Smooth muscle cell (in vitro differentiated cells): ENCODE data around the gene ORC3. TPM values are rescaled to one million over a fixed set of nuclear protein-coding genes. Genes with fewer than 3 reads are reported as not detected.

Experiments used
- DNase-seq: peaks from one replicate; lab custom pipeline; 2025; ENCODE audit not compliant: unreplicated experiment; lab: John Stamatoyannopoulos, UW
- H2AFZ ChIP-seq: fragments of 200-600 bp; sonication (generic); 2 replicates; pipeline ENCODE4 v1.6.0; 2016; ENCODE audit warnings: antibody characterized with exemption, low read depth, mild to moderate bottlenecking
- H3F3A ChIP-seq: fragments of 200-600 bp; sonication (generic); 2 replicates; pipeline ENCODE4 v1.6.0; 2017; ENCODE audit warnings: antibody characterized with exemption, low read depth
- H3K27ac ChIP-seq: fragments of 200-600 bp; sonication (generic); 2 replicates; pipeline ENCODE4 v1.5.1; 2016; ENCODE audit warnings: low read depth, mild to moderate bottlenecking
- H3K27me3 ChIP-seq: fragments of 200-600 bp; sonication (generic); 2 replicates; pipeline ENCODE4 v1.6.1; 2016; ENCODE audit warnings: low read depth, mild to moderate bottlenecking
- H3K36me3 ChIP-seq: fragments of 200-600 bp; sonication (generic); 2 replicates; pipeline ENCODE4 v1.5.1; 2016; ENCODE audit warnings: low read depth
- H3K4me1 ChIP-seq: fragments of 200-600 bp; sonication (generic); 2 replicates; pipeline ENCODE4 v1.5.1; 2016; ENCODE audit warnings: low read depth
- H3K4me2 ChIP-seq: fragments of 200-600 bp; sonication (generic); 2 replicates; pipeline ENCODE4 v1.6.0; 2016; ENCODE audit warnings: mild to moderate bottlenecking
- H3K4me3 ChIP-seq: fragments of 200-600 bp; sonication (generic); 2 replicates; pipeline ENCODE4 v1.5.1; 2016; ENCODE audit warnings: mild to moderate bottlenecking
- H3K79me2 ChIP-seq: fragments of 200-600 bp; sonication (generic); 2 replicates; pipeline ENCODE4 v1.6.0; 2016; ENCODE audit warnings: low read depth, mild to moderate bottlenecking
- H3K9ac ChIP-seq: fragments of 200-600 bp; sonication (generic); 2 replicates; pipeline ENCODE4 v1.6.0; 2016; ENCODE audit warnings: low read depth
- H3K9me3 ChIP-seq: fragments of 200-600 bp; sonication (generic); replicated peaks from 2 replicates; pipeline ENCODE4 v1.5.1; 2016; ENCODE audit warnings: low read depth
- H4K20me1 ChIP-seq: fragments of 200-600 bp; sonication (generic); 2 replicates; pipeline ENCODE4 v1.6.0; 2016; ENCODE audit warnings: low read depth
- WGBS: methylation state at CpG from one replicate; pipeline ENCODE4 v1.1.7; 2016; ENCODE audit warnings: low lambda C conversion rate; 5-methylcytosine and 5-hydroxymethylcytosine counted together
- polyA plus RNA-seq: library from polyadenylated mRNA; unstranded; fragments of >200 nt; fragmentation: Nextera tagmentation; extraction: Ambion mirVana; gene quantifications from 2 replicates; pipeline ENCODE4 v1.2.1, GENCODE V29; 2016
- total RNA-seq: library from RNA; depleted of rRNA; stranded (reverse); fragments of >200 nt; gene quantifications from 2 replicates; pipeline ENCODE4 v1.2.3, GENCODE V29; 2014
- TF ChIP-seq, protein P1 (sequence below): fragments of 200-600 bp; sonication (generic); IDR thresholded peaks from 2 replicates; pipeline ENCODE4 v1.5.1; 2017; ENCODE audit warnings: borderline replicate concordance, mild to moderate bottlenecking, antibody characterized with exemption; ENCODE audit not compliant: insufficient read depth, poor library complexity, severe bottlenecking

Gene ORC3
- total and polyA plus RNA-seq, 2 experiments from 2014 or later, result 23.4 to 37.1 TPM

DNA sequence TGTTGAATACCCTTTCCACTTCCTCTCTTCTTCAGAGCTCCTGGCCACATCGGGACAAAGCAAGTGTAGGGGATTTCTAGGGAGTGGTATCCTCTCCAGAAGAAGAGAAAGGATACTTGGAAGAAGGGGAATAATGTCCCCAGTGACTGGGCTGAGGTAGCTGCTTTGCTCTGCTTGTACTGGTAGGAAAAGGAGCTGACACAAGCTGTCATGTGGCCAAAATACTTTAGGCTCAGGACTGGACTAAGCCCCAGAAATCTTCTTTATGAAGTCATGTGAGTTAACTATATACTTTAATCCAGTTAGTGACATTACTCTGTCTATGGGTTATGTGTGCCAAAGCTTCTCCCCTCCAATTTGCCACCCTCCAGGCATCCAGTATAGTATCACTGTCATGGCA, 71.6 kb downstream of the ORC3 start:
- no peak overlapping the region for H3K4me3 ChIP-seq
- H3K36me3 ChIP-seq, result no peaks in the 10 kb centered on the region
- H3K9ac ChIP-seq, result no peak overlapping the region
- DNase-seq, result no peak
- WGBS, result 96% methylated on average over 1 of the region's 1 CpG
- no peak overlapping the region for H2AFZ ChIP-seq
- TF ChIP-seq, protein P1, sequence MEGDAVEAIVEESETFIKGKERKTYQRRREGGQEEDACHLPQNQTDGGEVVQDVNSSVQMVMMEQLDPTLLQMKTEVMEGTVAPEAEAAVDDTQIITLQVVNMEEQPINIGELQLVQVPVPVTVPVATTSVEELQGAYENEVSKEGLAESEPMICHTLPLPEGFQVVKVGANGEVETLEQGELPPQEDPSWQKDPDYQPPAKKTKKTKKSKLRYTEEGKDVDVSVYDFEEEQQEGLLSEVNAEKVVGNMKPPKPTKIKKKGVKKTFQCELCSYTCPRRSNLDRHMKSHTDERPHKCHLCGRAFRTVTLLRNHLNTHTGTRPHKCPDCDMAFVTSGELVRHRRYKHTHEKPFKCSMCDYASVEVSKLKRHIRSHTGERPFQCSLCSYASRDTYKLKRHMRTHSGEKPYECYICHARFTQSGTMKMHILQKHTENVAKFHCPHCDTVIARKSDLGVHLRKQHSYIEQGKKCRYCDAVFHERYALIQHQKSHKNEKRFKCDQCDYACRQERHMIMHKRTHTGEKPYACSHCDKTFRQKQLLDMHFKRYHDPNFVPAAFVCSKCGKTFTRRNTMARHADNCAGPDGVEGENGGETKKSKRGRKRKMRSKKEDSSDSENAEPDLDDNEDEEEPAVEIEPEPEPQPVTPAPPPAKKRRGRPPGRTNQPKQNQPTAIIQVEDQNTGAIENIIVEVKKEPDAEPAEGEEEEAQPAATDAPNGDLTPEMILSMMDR, result no peak
- H3K27ac ChIP-seq, result no peak overlapping the region
- no peaks in the 10 kb centered on the region for H3K9me3 ChIP-seq
- no peak overlapping the region for H3K4me2 ChIP-seq
- no peaks in the 10 kb centered on the region for H3K4me1 ChIP-seq
- no peaks in the 10 kb centered on the region for H3K27me3 ChIP-seq
- H4K20me1 ChIP-seq, result no peaks in the 10 kb centered on the region
- H3K79me2 ChIP-seq, result no peaks in the 10 kb centered on the region
- H3F3A ChIP-seq, result no peaks in the 10 kb centered on the region

DNA sequence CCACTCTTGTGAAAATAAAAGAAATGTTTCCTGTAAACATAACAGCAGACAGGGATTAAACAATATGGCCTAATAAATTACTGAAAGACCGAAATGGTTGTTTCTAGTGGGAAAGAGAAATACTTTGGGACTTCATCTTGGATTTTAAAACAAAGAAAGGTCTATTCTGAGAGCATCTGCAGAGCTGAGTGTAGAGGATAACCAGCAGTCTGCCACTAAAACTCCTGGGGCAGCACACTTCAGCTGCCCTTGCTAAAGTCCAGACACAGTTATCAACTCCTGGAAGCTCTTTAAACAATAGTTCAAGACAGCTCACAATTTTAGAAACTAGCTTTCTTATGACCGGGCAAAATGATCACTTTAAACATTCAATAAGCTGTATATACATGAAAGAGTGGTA, 73.5 kb downstream of the ORC3 start:
- Histone ChIP-seq H3K4me1 (no peaks in the 10 kb centered on the region), H3K9me3 (no peaks in the 10 kb centered on the region), H3K27ac (peak overlapping the region; percentile 58), H3K9ac (no peak overlapping the region), H2AFZ (no peak overlapping the region), H3K36me3 (no peaks in the 10 kb centered on the region), H3K4me3 (no peak overlapping the region), H3K4me2 (peak overlapping the region; percentile 51), H3F3A (no peaks in the 10 kb centered on the region), H4K20me1 (no peaks in the 10 kb centered on the region), H3K27me3 (no peaks in the 10 kb centered on the region), H3K79me2 (no peaks in the 10 kb centered on the region)
- WGBS, result 31% methylated on average over 2 of the region's 2 CpGs
- no peak for DNase-seq
- TF ChIP-seq, protein P1, result no peak

DNA sequence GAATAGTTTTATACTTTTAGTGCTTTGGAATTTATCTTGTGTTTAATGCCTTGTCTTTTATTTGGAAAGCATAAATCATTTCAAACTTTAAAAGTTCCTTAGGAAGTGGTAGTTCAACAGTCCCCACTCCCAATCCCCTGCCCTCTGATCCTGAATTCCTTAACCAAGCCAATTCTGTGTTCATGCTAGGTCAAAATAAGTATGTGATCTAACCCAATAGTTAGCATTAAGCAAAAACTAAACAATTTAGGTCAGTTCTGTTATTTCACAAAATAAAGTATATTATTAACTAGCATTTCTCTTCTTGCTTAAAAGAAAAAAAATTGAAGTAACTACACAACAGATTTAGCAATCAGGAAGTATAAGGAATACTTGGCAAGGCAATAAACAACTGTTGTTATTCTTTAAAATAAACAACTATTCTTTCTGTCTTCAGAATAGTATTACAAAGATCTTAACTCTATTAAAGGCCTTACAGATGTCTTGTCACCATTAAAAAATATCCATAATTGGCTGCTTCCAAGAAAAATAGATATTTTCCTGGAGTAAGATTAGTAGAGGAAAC, 75.1 kb downstream of the ORC3 start:
- H3K27ac ChIP-seq, result no peak overlapping the region
- no peaks in the 10 kb centered on the region for H3K79me2 ChIP-seq
- no peak overlapping the region for H3K9ac ChIP-seq
- H3K4me2 ChIP-seq, result peak overlapping the region; percentile 51
- no peaks in the 10 kb centered on the region for H4K20me1 ChIP-seq
- H3K4me3 ChIP-seq, result no peak overlapping the region
- H3K4me1 ChIP-seq, result no peaks in the 10 kb centered on the region
- TF ChIP-seq, protein P1, result no peak
- H3K27me3 ChIP-seq, result no peaks in the 10 kb centered on the region
- no peaks in the 10 kb centered on the region for H3F3A ChIP-seq
- DNase-seq, result no peak
- H3K36me3 ChIP-seq, result no peaks in the 10 kb centered on the region
- H2AFZ ChIP-seq, result no peak overlapping the region
- no peaks in the 10 kb centered on the region for H3K9me3 ChIP-seq

DNA sequence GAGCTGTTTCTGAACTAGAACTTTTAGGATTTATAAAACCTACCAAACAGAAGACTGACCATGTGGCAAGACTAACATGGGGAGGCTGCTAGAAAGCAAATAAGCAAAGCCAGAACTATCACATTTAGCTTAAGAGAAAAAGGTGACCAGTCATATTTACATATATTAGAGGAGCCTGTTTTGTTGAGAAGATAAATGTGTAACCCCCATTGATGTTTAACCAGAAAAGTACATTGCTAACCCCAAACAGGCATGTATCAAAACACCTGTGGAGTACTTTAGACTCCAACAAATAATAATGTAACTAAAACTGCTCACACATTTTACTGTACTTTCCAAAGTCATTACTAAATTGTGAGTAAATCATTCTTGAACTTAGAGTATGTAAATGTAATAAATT, 77.1 kb downstream of the ORC3 start:
- Histone ChIP-seq H3K79me2 (no peaks in the 10 kb centered on the region), H3K9ac (no peak overlapping the region), H3K36me3 (no peaks in the 10 kb centered on the region), H4K20me1 (no peaks in the 10 kb centered on the region), H3K4me1 (no peaks in the 10 kb centered on the region), H3K4me2 (no peak overlapping the region), H3K27ac (no peak overlapping the region), H3K27me3 (no peaks in the 10 kb centered on the region), H2AFZ (no peak overlapping the region), H3K4me3 (no peak overlapping the region), H3K9me3 (no peaks in the 10 kb centered on the region), H3F3A (no peaks in the 10 kb centered on the region)
- DNase-seq, result no peak
- TF ChIP-seq, protein P1, result no peak
